SK-N-MC (cell line): ENCODE results near the gene CCDC142.

Source experiments
- DNase-seq: peaks from one replicate; pipeline ENCODE4 v3.0.0-alpha.2; 2011; ENCODE audit warnings: low read depth, low spot score
- H3K27ac ChIP-seq: fragments of 200-600 bp; sonication (generic); 2 replicates; pipeline ENCODE4 v1.5.1; 2016; ENCODE audit warnings: mixed run types
- H3K36me3 ChIP-seq: fragments of 200-600 bp; sonication (generic); 2 replicates; pipeline ENCODE4 v1.6.1; 2017; ENCODE audit warnings: antibody characterized with exemption, low read length, mixed read lengths; ENCODE audit not compliant: insufficient read depth
- H3K4me3 ChIP-seq: fragments of 200-600 bp; sonication (generic); 2 replicates; pipeline ENCODE4 v1.5.1; 2016
- H3K9ac ChIP-seq: fragments of 200-600 bp; sonication (generic); 2 replicates; pipeline ENCODE4 v1.8.0; 2017; ENCODE audit warnings: mixed run types, mixed read lengths; ENCODE audit not compliant: insufficient read length
- H3K9me3 ChIP-seq: fragments of 200-600 bp; sonication (generic); 2 replicates; pipeline ENCODE4 v1.6.1; 2017; ENCODE audit warnings: low read depth, mild to moderate bottlenecking, antibody characterized with exemption, low read length, moderate library complexity, mixed read lengths
- EZH2 ChIP-seq: fragments of 200-600 bp; sonication (generic); IDR thresholded peaks from one replicate; pipeline ENCODE4 v1.6.1; 2017; ENCODE audit warnings: antibody characterized with exemption
- FOXP2 ChIP-seq: optimal IDR thresholded peaks from 2 replicates; pipeline ENCODE3; 2011; ENCODE audit warnings: mild to moderate bottlenecking, moderate library complexity; ENCODE audit not compliant: insufficient read depth; ENCODE audit errors: extremely low read length, control extremely low read depth
- POLR2AphosphoS5 ChIP-seq: IDR thresholded peaks from 2 replicates; pipeline ENCODE4 v1.6.1; 2012; ENCODE audit warnings: mild to moderate bottlenecking, low read depth, low read length, borderline replicate concordance

The CCDC142 gene

GRCh38 chr2:74515981-74516633, 33.3 kb upstream of the CCDC142 start:
- Histone ChIP-seq H3K36me3 (no peaks in the 10 kb centered on the region), H3K27ac (no peak overlapping the region), H3K9ac (no peak overlapping the region), H3K9me3 (no peaks in the 10 kb centered on the region), H3K4me3 (no peak overlapping the region)
- no peak for DNase-seq
- TF ChIP-seq FOXP2 (no peak), POLR2AphosphoS5 (no peak), EZH2 (no peak)

GRCh38 chr2:74515271-74515980, 32.6 kb upstream of the CCDC142 start:
- H3K27ac ChIP-seq = no peak overlapping the region
- H3K36me3 ChIP-seq = no peaks in the 10 kb centered on the region
- TF ChIP-seq FOXP2 (no peak), POLR2AphosphoS5 (no peak), EZH2 (no peak)
- no peak overlapping the region for H3K4me3 ChIP-seq
- DNase-seq = no peak
- H3K9ac ChIP-seq = no peak overlapping the region
- no peaks in the 10 kb centered on the region for H3K9me3 ChIP-seq

GRCh38 chr2:74514368-74515270, 31.8 kb upstream of the CCDC142 start, which contains the start of gene TLX2:
TSS of gene TLX2 (plus strand) at chr2:74514450. CDS start at chr2:74514807, 357 bp downstream.
- Histone ChIP-seq H3K36me3 (no peaks in the 10 kb centered on the region), H3K27ac (no peak within 1 kb of the TSS), H3K4me3 (peak within 1 kb of the TSS; percentile 55), H3K9me3 (no peaks in the 10 kb centered on the region), H3K9ac (no peak within 1 kb of the TSS)
- DNase-seq = no peak
- TF ChIP-seq EZH2 = no peak
- no peak for TF ChIP-seq FOXP2
- no peak for TF ChIP-seq POLR2AphosphoS5

GRCh38 chr2:74513605-74514367, 31.0 kb upstream of the CCDC142 start:
- Histone ChIP-seq H3K9ac (no peak overlapping the region), H3K9me3 (no peaks in the 10 kb centered on the region), H3K27ac (no peak overlapping the region), H3K36me3 (no peaks in the 10 kb centered on the region), H3K4me3 (peak overlapping the region; percentile 55)
- no peak for DNase-seq
- TF ChIP-seq EZH2 = no peak
- no peak for TF ChIP-seq FOXP2

- no peak overlapping the region for H3K9ac ChIP-seq
- no peak overlapping the region for H3K4me3 ChIP-seq
- TF ChIP-seq EZH2 (no peak), FOXP2 (no peak), POLR2AphosphoS5 (no peak)
- H3K36me3 ChIP-seq = no peaks in the 10 kb centered on the region
- DNase-seq = no peak
- H3K9me3 ChIP-seq = no peaks in the 10 kb centered on the region
- no peak overlapping the region for H3K27ac ChIP-seq
Measured at GRCh38 chr2:74512744-74513604, 30.2 kb upstream of the CCDC142 start.

GRCh38 chr2:74511104-74511989, 28.5 kb upstream of the CCDC142 start:
- Histone ChIP-seq H3K9ac (no peak overlapping the region), H3K4me3 (no peak overlapping the region), H3K27ac (no peak overlapping the region), H3K9me3 (no peaks in the 10 kb centered on the region), H3K36me3 (0 out of 2 replicates have a peak, but pooled peaks cover 3% of the 10 kb centered on the region)
- TF ChIP-seq EZH2 = no peak
- no peak for TF ChIP-seq FOXP2
- TF ChIP-seq POLR2AphosphoS5 = no peak
- no peak for DNase-seq

GRCh38 chr2:74510272-74510671, 27.5 kb upstream of the CCDC142 start:
- Histone ChIP-seq H3K27ac (peak overlapping the region; percentile 56; the same call in 1 of the 2 replicates), H3K4me3 (no peak overlapping the region), H3K9me3 (no peaks in the 10 kb centered on the region), H3K36me3 (peaks cover 13% of the 10 kb centered on the region), H3K9ac (no peak overlapping the region)
- no peak for DNase-seq
- TF ChIP-seq FOXP2 = no peak
- no peak for TF ChIP-seq EZH2
- no peak for TF ChIP-seq POLR2AphosphoS5
